CD4-positive, alpha-beta T cell treated with Interleukin-21 for 1 hour (primary cell): ENCODE measurements around the gene VTI1A.

Experiments
- DNase-seq: peaks from one replicate; pipeline ENCODE4 v3.0.0-alpha.2; 2020

The VTI1A gene

DNA sequence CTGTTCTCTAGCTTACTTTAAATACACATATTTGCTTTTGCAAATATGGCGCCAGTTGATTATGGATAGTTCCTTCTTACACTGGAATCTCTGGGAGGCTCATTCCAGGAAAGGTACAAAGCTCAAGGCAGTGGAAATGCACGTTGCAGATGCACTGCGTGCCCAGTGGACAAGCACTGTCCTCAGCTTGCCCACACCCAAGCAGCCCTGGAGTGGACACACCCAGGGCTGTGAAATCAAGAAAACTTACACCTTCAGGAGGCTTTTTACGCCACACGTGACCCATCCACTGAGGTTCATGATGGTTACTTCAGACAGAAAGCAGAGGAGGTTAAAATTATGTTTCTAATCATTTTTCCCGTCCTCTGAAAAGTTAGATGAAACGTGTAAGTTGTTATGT lies 248.5 kb downstream of the VTI1A start:
- no peak for DNase-seq

DNA sequence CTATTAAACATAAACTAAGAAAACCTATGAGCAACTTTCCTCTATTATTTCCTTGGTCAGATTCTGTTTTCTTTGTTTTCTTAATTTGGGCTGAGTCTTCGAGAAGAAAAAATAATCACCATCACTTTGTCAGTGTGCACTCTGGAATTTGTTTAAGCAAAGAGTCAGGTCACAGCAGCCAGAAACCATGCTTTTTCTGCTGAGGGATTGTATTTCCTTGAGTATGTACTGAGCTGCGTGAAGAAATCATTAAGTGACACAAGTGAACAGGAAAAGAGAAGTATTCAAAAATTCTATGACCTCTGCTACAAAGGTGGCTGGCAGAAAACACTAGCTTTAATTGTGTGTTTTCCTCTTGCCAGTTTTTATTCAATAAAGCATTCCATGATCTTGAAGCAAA lies 249.6 kb downstream of the VTI1A start:
- DNase-seq = no peak

DNA sequence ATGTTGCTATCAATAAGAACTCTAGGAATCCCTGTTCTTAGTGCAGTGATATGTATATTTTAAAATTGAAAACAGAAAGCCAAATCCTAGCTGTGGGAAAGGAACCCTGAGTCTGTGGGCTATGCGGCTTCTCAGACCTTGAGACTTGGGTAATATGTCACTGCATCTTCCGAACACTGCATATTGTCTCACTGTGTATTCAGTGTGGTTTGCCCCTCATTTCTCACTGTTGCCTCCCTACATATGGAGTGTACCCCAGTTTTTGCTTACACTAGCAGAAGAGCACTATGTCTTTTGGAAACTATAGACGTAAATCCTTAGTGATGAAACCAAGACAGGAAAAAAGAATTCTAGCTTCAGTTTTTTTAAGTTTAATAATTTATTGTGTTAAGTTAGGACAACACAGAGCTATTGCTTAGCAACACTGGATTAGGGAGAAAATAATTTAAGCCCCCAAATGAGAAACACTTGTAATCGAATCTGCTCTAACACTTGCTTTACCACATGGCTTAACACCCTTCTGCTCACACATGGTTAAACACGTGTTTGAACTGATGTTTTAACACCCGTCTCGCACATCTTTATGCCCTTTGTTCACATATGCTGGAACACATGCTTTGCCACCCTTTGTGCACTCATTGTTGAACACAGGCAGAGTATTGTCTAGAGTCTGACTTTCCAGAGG lies 251.3 kb downstream of the VTI1A start:
- no peak for DNase-seq

DNA sequence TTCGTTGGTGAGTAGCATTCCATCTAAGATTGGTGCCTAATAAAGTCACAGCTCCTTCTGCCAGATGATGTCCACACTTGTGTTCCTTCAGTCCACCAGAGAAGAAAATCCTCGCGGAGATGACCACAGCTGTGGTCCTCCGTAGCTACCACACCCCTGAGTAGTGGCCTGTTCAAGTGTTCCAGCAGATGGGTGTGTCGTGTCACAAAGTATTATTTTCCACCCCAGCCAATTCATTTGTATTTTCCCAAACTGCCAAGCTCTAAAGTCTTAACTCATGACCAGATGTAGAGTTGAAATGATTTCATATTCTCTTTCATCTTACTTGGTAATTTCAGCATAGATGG lies 251.8 kb downstream of the VTI1A start:
- no peak for DNase-seq

DNA sequence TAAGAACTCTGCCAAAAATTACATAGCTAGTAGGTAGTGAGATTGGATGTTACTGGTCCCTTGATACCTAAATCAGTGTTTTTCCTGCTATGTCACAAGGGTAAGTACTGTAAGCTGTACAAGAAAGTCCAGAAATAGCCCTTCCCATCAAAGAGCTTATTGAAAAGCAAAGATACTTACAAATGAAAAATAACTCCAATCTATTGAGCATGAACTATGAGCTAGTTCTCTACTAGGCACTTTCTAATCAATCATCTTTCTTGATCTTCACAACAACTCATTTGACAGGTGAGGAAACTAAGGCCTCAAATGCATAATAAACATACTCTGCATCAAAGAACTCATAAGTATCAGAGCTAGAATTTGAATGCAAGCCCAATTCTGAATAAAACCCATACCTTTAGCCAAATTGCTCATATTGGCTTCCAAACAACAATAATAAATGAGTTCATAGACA lies 253.2 kb downstream of the VTI1A start:
- no peak for DNase-seq

DNA sequence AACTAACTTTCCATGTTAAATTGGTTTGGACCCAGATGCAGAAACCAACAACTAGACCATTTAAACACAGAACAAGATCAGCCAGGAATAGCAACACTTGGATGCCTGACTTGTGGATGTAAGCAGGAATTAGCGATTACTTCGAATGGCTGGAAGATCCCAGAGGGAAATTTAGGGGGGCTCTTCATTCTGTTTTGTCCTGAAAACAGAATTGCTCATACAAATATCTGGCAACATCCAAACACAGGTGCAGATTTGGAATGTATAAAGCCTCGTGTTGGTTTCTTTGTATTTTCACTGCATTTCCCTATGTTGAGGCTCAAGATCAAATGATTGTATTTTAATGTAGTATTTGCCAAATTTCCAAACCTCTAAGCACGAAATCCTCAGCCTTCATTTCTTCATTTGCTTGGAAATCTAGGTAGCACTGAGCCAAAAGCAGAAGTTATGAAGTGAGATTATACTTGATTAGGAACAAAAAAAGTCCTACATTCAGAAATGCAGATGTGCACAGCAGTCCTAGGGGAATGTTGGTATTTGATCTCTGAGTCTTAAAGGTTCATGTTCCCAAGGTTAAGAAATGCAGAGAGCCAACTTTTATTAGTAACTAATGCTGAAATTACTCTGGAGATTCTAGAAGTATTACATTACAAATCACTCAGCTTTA lies 254.3 kb downstream of the VTI1A start:
- DNase-seq = no peak

DNA sequence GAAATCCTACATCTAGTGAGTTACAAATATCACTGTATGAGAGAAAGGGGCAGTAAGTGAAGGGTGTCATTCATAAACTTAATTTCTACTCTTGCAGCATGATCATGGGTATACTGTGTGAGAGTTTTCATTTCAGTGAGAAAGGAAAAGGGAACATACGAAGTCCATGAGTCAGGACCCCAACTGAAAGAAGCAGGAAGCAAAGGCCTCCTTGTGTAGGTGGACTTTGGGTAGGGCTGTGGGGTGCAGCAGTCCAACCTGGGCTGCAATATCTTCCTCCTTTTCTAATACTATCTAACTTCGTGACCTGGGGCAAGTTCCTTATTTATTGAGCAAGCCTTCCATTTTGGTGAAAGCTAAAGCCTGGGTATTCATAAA lies 254.9 kb downstream of the VTI1A start:
- no peak for DNase-seq

DNA sequence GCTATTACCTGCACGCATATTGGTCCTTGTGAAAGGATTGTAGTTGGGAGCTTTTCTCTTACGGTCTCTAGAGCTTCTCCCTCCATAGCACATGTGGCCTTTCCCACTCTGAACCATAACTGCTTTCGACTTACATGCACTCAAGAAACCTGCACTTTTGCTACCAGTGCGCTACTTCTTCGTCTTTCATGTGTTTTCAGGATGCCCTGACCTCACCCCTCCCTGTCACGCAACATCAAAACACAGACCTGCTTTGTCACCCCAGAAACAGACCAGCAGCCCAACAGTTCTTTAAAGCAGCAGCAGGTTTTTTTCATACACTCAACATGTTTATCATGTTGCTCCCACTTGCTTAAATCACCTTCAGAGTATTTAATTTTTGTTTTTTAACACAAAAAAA lies 259.6 kb downstream of the VTI1A start:
- DNase-seq = no peak

DNA sequence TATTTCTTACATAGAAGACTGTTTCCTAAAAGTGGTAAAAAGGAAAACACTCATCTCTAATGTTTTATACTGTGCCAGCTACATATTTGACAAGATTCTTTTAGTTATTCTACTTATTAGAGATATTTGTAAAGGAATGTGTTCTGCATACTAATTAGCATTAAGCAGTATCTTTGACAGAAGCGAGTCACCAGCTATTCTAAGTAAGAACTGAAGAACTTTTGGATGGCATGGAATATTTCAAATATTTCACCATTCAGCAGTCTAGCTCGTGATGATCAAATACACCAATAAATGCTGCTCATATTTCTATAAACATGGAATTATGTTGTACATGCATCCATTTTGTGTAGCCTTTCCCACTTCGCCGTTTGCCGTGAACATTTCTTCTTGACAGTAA lies 261.4 kb downstream of the VTI1A start:
- no peak for DNase-seq

DNA sequence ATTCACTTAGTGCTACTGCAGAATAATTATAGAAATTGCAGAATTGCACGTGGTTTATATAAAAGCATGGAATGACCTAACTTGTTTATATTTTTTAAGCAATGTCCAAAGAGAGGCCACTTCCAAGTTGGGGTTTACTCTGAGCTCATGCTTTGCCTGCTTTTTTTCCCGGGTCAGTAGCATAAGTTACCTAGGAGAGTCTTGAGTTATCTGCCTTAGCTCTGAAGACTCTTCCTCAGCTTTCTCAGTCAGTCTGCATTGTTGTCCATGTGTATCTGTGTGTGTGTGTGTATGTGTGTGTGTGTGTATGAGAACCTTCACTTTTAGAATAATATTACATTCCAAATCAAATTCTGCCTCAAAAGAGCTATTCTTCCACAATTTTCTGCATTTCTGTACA lies 263.5 kb downstream of the VTI1A start:
- DNase-seq = no peak

DNA sequence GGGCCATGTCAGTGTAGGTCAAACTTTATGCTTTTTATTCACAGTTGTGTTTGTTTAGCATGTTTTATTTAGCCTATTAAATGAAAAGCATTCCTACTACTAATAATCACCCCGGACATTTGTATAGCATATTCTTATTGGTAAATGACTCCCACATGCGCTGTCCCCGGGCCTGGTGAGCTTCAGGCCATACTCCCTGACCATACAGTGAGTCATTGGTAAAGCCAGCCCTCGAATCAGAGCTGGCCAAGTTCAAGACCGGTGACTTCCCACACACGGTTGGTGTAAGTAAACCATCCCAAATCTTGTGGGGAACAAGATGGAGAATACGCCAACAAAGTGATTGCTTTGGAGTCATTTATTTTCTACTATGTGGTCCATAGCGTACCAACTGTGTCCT lies 264.4 kb downstream of the VTI1A start:
- DNase-seq = no peak

DNA sequence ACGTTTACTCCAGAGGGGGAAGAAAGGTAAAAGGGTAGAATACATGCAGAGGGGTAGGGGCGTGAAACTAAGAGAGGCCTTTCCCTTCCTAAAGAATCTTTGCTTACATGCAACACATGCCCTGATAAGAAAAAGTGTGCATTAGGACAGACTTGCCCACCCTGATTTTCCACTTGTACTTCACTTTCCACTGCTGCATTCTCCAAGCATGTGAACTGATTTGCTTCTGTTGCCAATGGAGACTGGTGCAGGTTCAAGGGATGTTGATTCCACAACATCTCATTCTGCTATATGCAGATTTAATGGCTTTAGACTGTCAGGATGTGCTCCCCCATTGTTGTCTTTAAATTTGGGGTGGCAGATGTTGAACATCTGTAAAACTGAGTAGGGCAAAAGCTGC lies 265.5 kb downstream of the VTI1A start:
- no peak for DNase-seq

DNA sequence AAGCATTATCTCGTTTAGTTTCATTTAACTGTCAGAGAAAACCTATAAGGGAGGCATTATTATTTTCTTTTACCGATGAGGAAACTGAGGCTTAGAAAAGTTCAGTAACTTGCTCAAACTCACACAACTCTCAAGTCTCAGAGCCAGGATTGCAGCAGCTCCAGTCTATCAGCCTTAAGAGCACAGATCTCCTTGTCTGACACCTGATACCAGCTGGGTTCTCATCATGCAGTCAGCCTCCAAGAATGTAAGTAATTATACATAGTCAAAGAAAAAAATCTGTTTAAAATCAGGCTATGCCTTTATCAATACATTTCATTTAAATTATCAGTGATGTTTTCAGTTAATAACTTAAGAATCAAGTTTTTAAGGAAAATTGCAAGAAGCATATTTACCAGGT lies 266.4 kb downstream of the VTI1A start:
- DNase-seq = no peak

DNA sequence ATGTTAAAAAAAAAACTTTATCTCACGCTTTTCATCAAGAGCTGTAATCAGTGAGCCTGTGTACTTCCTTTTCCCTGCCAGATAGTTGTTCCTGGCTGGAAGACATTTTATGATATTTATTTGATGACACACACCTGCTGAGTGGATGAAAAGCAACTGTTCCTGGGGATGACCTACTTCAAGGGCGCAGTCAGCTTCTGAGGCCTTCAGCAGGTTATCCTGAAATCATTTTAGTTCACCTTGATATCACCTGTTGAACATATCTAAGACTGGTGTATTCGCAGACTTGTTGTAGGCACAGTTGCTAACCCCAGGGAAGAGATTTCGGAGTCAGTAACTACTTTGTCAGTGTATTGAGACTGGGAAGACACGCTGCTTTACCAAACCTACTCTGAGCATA lies 268.6 kb downstream of the VTI1A start:
- DNase-seq = no peak

DNA sequence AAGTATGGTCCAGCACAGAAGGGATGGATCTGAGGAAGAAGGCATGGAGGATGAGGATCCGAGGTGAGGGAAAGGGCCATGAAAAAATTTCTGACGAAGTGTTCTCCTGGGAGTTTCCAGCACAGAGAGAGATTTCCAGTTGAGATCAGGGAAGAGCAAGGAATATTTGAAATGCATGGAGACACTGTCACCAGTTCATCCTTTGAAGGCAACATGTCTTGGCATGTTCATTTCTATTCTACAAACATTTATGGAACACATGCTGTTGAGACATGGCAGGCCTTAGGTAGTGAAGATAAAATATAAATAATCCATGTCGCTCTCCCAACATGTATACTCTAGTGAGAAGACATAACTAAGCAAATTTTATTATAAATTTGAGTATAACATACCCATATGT lies 269.1 kb downstream of the VTI1A start:
- DNase-seq = no peak

DNA sequence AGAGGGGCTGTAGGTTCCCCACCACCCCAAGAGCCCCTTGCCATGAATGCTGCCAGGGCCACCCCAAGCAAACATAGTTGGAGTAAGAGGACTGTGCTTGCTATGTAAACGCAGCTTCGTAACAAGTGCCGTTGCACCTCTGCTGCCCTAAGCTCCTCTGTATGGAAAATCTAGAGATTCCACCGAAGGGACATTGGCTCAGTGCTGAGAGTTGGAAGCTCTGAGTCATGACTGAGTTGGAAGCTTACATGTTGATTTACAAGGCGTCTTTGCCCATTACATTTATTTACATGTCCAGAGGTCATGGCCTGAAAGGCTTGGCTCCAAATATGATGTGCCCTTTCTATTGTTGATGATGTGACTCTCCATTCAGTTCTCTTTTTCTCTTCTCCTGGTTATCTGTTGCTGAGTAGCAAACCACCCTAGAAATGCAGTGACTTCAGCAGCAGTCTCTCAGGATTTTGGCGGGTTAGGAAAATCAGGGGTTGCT lies 270.0 kb downstream of the VTI1A start:
- DNase-seq = no peak

DNA sequence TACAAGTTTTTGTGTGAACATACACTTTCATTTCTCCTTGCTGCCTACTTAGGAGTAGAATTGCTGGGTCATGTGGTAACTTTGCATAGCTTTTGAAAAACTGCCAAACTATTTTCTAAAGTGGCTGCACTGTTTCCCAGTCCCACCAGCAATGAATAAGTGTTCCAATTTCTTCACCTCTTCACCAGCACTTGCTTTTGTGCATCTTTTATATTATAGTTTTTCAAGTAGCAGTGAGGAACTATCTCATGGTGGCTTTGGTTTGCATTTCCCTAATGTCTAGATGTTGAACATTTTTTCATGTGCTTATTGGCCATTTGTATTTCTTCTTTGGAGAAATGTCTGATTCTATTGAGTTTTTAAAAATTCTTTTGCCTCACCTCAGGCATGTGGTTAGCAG lies 273.2 kb downstream of the VTI1A start:
- no peak for DNase-seq

DNA sequence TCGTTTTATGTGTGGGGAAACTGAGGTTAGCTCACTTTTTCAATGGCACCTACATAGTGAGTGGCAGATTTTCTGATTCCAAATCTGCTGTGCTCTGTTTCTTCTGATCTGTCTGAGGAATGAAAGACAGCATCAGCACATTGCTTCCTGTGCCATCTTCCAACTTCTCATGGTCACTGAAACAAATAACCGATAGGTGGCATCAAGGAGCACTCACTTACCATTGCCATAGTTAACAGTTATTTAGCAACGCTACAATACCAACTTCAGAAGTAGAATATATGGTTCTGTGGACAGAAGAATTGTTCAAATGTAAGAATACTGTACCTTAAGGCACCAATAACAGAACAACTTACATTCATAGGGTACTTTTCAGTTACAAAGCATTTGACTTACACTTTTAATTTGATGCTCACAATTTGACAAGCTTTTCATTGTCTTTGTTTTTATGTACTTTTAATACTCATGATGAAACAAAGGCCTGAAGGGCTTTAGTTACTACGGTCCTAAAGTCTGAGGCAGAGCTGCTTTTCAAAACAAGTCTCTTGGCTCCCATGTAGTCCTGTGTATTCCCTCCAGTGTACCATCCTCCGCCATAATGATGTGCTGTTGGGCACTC lies 274.2 kb downstream of the VTI1A start:
- peak; percentile 40 for DNase-seq

DNA sequence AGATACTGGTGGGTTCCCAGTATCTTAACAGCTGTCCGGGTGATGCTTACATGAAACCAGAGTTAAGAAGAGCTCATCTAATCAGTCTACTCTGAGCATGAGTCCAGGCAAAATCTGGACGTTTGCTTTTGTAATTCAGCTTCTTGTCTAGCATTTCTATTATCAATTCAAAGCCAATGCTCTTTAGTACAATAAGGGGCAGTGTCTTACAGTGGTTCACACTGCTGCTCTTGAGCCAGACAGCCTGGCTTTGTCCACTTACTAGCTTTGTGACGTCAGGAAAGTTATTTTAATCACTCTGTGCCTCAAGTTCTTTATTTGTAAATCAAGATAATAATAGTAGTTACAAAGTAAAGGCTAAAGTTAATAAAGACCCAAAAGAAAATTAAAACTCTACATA lies 275.7 kb downstream of the VTI1A start:
- DNase-seq = no peak

DNA sequence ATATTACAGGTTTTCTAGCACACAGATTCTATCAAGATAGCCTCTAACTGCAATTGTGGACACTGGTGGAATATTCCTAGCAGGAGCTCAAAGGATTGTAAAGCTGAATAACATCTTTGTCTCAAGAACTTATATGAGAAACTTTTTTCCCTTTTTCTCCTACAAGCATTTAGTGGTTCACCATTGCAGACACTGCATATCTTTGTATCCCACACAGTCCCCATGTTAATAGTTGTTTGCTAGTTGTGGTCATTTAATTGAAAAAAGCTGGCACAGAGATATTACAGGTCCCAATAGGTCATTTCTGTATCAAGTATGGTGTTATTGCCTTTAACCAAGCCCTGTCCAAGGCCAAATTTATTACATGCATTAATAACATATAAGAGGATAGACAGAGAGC lies 276.9 kb downstream of the VTI1A start:
- DNase-seq = no peak

DNA sequence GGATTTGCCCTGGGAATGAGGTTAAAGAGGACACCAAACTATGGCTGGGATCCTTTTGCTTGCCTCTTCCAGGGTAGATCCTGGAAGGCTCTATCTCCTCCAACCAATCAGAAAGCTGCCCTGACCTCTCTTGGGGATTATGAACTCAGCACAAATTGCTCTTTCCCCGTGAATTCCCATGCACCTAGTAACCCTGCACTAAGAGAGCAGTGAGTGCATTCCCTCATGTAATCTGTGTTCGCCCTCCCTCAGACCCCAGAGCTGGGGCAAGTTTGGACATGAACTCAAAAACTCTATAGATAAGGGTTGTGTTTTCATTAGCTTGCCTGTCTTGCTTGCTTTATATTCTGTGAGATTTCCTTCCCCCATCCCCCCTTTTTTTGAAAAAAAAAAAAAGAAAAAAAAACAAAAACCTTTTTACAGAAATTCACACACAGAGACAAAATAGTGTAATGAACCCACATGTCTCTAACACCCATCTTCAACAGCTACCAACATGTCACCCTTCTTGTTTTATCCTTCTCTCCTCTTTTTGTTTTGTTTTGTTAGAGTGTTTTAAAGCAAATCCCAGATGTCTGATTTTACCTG lies 277.5 kb downstream of the VTI1A start:
- DNase-seq = no peak

DNA sequence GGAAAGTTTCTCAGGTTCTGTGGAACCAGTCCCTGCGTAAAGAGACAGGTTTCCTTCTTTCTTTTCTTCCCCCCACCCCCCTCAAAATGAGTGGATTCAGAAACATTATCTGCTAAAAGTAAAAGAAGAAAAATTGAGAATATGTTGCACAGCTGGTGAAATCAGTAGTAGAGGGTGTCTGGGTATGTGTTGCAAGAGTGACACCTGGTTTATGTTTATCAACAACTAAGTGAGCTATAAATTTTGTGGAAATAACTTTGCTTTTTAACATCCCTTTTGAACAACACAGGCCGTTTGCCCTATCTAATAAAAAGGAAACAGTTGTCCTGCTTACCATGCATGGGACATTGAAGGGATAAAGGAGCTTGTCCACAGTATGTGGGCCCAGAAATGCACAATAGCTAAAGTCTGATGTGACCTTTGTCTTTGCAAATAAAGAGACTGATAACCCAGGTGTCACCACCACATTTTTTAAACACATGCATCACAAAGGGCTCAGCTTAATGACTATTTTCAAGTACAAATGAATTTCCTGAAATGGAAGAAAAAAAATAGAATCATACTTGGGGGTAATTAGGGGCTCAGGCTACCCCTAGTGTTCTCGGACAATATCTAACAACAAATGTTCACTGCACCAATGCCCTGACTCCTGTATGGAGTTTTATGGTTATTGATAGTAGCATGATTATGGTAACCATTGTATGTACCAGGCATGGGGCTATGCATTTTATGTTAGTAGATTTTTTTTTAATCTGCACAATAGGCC lies 281.3 kb downstream of the VTI1A start:
- no peak for DNase-seq

DNA sequence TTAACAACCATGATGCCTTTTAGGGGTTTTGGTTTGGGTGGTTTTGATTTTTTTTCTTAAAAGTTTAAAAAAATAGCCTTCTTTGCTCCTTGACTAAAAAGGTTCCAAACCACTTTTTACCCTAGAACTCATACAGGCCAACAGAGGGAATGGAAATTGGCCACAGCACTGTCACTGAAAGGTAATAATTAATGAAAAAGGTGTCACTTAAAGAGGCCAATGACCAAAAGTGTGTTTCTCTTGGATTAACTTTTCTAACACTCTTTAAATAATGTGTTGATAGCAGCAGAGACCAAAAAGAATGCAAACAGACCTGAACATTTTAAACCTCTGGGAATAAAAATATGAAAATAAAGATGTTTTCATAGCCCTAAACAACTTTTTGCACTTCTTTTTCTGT lies 282.0 kb downstream of the VTI1A start:
- no peak for DNase-seq
